ENCODE results near the gene PRDX5. TPM values are rescaled to one million over a fixed set of nuclear protein-coding genes. Genes with fewer than 3 reads are reported as not detected.

Gene PRDX5
- total RNA-seq, 1 experiment from 2014 or later = 228 TPM

DNA sequence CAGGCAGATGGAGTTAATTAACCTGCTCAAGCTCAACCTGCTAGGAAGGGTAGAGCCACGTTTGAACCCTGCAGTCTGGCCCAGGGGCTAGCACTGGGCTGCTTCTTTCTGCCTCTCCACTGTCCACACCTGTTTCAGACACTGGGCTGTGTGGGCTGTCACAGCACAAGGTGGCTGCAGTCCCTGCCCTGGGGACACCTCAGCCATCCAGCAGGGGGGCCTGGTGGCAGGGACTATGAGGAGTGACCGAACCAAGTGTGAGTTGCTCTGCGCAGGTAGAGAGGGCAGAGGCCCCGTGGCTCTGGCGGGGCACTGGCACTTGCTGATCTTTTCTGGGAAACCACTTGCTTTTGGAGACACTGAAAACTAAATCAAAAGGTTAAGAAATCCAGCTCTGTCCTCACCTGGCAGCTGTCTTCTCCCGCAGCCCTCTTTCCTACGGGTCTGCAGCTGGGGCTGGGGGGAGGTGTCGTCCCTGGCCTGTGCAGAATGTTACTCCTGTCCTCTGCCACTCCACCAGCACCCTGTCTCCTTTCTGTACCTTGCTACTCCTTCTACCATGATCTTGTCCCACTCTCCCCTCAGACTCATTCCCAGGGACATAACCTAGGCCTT lies 39.2 kb upstream of the PRDX5 start:
- Histone ChIP-seq H3K18ac (ENCODE audit: insufficient read length, low read depth, low read length) (no peak overlapping the region), H3K27me3 (ENCODE audit: insufficient read depth, low read length) (no peaks in the 10 kb centered on the region), H3K9ac (ENCODE audit: extremely low read depth, insufficient read length, low read length) (no peak overlapping the region), H3K23ac (ENCODE audit: insufficient read length, low read depth, low read length) (no peak overlapping the region), H4K8ac (replicated peaks; ENCODE audit: insufficient read length, low read depth, low read length) (no peak overlapping the region), H2BK20ac (ENCODE audit: low read depth, low read length, poor library complexity, severe bottlenecking) (no peak overlapping the region), H4K91ac (ENCODE audit: insufficient read length, low read depth, low read length) (no peak overlapping the region), H3K79me1 (ENCODE audit: insufficient read depth, low read depth, low read length, poor library complexity, severe bottlenecking) (no peaks in the 10 kb centered on the region), H4K20me1 (ENCODE audit: control insufficient read depth, insufficient read depth, insufficient read length) (no peaks in the 10 kb centered on the region), H3K4me1 (ENCODE audit: insufficient read depth, low read length) (no peaks in the 10 kb centered on the region), H2AK5ac (ENCODE audit: insufficient read length, low read length) (no peak overlapping the region), H2BK12ac (ENCODE audit: insufficient read length, low read depth, low read length) (no peak overlapping the region), H2BK120ac (ENCODE audit: low read depth, low read length, poor library complexity, severe bottlenecking) (no peak overlapping the region), H2BK15ac (ENCODE audit: low read depth, low read length) (no peak overlapping the region), H3K23me2 (ENCODE audit: insufficient read length, low read depth, low read length, poor library complexity, severe bottlenecking) (no peaks in the 10 kb centered on the region), H3K14ac (ENCODE audit: insufficient read depth, low read length) (no peak overlapping the region), H3K27ac (ENCODE audit: insufficient read length, low read depth, low read length) (no peak overlapping the region), H3K56ac (ENCODE audit: insufficient read length, low read depth, low read length) (no peak overlapping the region), H4K5ac (ENCODE audit: insufficient read length, low read depth, low read length) (no peak overlapping the region), H2BK5ac (ENCODE audit: insufficient read length, low read length) (no peak overlapping the region), H3T11ph (ENCODE audit: low read length) (no peak overlapping the region), H2AFZ (ENCODE audit: low read length) (no peak overlapping the region), H3K79me2 (ENCODE audit: insufficient read depth, low read length) (no peaks in the 10 kb centered on the region), H3K4me2 (ENCODE audit: insufficient read depth, insufficient read length, low read length) (no peak overlapping the region), H3K4ac (ENCODE audit: low read depth, low read length) (no peak overlapping the region), H3K9me3 (ENCODE audit: control insufficient read depth, low read depth, low read length) (no peaks in the 10 kb centered on the region)
- Mint-ChIP-seq H3K36me3 (ENCODE audit: insufficient read depth in 1 of 3, low read depth in 3 of 3) (peaks cover 0 to 24% (median 22%) of the 10 kb centered on the region in 3 experiments; a peak in 5 of 7 replicates), H3K9me3 (no peaks in the 10 kb centered on the region), H3K27ac (peak overlapping the region in 1 of 3 experiments; percentile 62; a peak in 2 of 7 replicates), H3K4me1 (peaks cover 6 to 10% of the 10 kb centered on the region in 2 experiments; a peak in 3 of 4 replicates), H3K4me3 (no peak overlapping the region), H3K27me3 (ENCODE audit: low read depth) (no peaks in the 10 kb centered on the region; the same call in none of the 2 replicates)
- DNase-seq = no peak
- TF ChIP-seq, protein P1, sequence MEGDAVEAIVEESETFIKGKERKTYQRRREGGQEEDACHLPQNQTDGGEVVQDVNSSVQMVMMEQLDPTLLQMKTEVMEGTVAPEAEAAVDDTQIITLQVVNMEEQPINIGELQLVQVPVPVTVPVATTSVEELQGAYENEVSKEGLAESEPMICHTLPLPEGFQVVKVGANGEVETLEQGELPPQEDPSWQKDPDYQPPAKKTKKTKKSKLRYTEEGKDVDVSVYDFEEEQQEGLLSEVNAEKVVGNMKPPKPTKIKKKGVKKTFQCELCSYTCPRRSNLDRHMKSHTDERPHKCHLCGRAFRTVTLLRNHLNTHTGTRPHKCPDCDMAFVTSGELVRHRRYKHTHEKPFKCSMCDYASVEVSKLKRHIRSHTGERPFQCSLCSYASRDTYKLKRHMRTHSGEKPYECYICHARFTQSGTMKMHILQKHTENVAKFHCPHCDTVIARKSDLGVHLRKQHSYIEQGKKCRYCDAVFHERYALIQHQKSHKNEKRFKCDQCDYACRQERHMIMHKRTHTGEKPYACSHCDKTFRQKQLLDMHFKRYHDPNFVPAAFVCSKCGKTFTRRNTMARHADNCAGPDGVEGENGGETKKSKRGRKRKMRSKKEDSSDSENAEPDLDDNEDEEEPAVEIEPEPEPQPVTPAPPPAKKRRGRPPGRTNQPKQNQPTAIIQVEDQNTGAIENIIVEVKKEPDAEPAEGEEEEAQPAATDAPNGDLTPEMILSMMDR (conservative IDR thresholded peaks at IDR 0.05) = no peak
- no CpG with 5 or more reads among the region's 8 CpGs for WGBS (ENCODE audit: extremely low coverage, insufficient read length, low lambda C conversion rate)
